ENCODE data around the gene SMARCAL1.

GRCh38 chr2:216387262-216387661, 25.0 kb upstream of the SMARCAL1 start:
- TF ChIP-seq, protein P1, sequence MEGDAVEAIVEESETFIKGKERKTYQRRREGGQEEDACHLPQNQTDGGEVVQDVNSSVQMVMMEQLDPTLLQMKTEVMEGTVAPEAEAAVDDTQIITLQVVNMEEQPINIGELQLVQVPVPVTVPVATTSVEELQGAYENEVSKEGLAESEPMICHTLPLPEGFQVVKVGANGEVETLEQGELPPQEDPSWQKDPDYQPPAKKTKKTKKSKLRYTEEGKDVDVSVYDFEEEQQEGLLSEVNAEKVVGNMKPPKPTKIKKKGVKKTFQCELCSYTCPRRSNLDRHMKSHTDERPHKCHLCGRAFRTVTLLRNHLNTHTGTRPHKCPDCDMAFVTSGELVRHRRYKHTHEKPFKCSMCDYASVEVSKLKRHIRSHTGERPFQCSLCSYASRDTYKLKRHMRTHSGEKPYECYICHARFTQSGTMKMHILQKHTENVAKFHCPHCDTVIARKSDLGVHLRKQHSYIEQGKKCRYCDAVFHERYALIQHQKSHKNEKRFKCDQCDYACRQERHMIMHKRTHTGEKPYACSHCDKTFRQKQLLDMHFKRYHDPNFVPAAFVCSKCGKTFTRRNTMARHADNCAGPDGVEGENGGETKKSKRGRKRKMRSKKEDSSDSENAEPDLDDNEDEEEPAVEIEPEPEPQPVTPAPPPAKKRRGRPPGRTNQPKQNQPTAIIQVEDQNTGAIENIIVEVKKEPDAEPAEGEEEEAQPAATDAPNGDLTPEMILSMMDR (tag by site-specific recombination; IDR thresholded peaks at IDR 0.05): no peak
- TF ChIP-seq ZNF530 (tag by site-specific recombination; IDR thresholded peaks at IDR 0.05; ENCODE audit: low read depth): no peak
- no peak for TF ChIP-seq HOXA7 (CRISPR knock-in tag; IDR thresholded peaks at IDR 0.05; ENCODE audit: borderline replicate concordance)
- TF ChIP-seq ZNF121 (tag by site-specific recombination; IDR thresholded peaks at IDR 0.05): no peak
- no peak for TF ChIP-seq ZNF155 (tag by site-specific recombination; IDR thresholded peaks at IDR 0.05)
- no peak for TF ChIP-seq GLI2 (tag by site-specific recombination; IDR thresholded peaks at IDR 0.05; ENCODE audit: borderline replicate concordance, low read depth)
- no peak for TF ChIP-seq PBX3 (CRISPR knock-in tag; IDR thresholded peaks at IDR 0.05)
- TF ChIP-seq MEIS1 (CRISPR knock-in tag; IDR thresholded peaks at IDR 0.05; ENCODE audit: borderline replicate concordance): no peak
- TF ChIP-seq, protein P2, sequence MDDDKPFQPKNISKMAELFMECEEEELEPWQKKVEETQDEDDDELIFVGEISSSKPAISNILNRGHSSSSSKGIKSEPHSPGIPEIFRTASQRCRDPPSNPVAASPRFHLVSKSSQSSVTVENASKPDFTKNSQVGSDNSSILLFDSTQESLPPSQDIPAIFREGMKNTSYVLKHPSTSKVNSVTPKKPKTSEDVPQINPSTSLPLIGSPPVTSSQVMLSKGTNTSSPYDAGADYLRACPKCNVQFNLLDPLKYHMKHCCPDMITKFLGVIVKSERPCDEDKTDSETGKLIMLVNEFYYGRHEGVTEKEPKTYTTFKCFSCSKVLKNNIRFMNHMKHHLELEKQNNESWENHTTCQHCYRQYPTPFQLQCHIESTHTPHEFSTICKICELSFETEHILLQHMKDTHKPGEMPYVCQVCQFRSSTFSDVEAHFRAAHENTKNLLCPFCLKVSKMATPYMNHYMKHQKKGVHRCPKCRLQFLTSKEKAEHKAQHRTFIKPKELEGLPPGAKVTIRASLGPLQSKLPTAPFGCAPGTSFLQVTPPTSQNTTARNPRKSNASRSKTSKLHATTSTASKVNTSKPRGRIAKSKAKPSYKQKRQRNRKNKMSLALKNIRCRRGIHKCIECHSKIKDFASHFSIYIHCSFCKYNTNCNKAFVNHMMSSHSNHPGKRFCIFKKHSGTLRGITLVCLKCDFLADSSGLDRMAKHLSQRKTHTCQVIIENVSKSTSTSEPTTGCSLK (tag by site-specific recombination; IDR thresholded peaks at IDR 0.05): no peak

Measured in HEK293 (cell line).